Gastroesophageal sphincter (tissue), 2 donors: ENCODE measurements around the gene MMEL1.

ENCODE experiments used
- EP300 ChIP-seq: sonication (generic); formaldehyde crosslinking; IDR thresholded peaks from one replicate; pipeline ENCODE4 v1.6.1; 2017; ENCODE audit warnings: antibody characterized with exemption, mild to moderate bottlenecking
- POLR2A ChIP-seq, 2 donors: fragments of 450-650 bp; IDR thresholded peaks; one replicate each; pipeline ENCODE4 v1.6.1; 2017; ENCODE audit warnings: antibody characterized with exemption in 2 of 2, mild to moderate bottlenecking in 2 of 2, moderate library complexity in 1 of 2
- POLR2AphosphoS5 ChIP-seq: sonication (generic); formaldehyde crosslinking; IDR thresholded peaks from one replicate; pipeline ENCODE4 v1.6.1; 2017; ENCODE audit warnings: antibody characterized with exemption

DNA sequence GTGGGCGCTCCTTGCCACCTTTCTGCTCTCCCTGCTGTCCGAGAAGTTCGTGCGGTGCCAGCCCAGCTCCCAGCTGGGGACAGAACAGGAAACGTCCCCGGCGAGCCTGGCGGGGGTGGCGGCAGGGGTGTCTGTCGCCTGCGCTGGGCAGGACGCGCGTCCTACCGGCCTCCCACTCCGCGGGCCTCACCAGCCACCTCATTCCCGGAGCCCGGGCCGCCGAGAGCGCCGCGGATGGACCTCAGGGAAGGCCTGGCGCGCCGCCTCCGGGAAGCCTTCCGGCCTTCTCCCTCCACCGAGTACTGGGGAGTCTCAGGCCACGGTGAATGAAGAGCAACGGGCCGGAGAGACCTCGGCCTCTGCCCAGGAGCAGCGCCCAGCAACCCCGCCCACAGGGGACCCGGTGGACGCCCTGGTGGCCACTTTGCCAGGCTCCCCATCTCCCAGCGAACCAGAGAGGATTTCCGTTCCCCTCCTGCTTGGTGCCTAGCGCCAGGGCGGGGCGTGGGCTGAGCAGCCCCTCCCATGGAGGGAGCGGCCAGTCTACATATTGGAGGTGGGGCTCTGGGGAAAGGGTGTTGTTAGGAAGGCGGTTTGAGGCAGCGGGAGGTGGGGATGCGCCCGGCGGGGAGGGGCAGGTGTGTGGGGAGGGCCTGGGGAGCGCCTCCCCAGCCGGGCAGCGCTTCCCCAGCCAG lies 86.2 kb downstream of the MMEL1 start:
- no peak for TF ChIP-seq POLR2A (IDR thresholded peaks at IDR 0.05)
- TF ChIP-seq EP300 = no peak
- TF ChIP-seq POLR2AphosphoS5 = no peak
